ENCODE measurements around the gene SF3A2.

Gene SF3A2

GRCh38 chr19:2189880-2190279 lies 46.7 kb upstream of the SF3A2 start:
- Histone ChIP-seq H3K18ac (ENCODE audit: low read length) (no peak overlapping the region), H4K8ac (ENCODE audit: low read depth, low read length) (no peak overlapping the region), H3K4me1 (ENCODE audit: control insufficient read depth in 2 of 2, insufficient read depth in 1 of 2, low read depth in 1 of 2, low read length in 2 of 2) (peaks cover 0 to 12% of the 10 kb centered on the region in 2 donors), H2BK15ac (ENCODE audit: low read length) (no peak overlapping the region), H3K14ac (ENCODE audit: low read length) (peak overlapping the region; percentile 31), H3K9me3 (replicated peaks in 1 of 2; ENCODE audit: control insufficient read depth in 2 of 2, insufficient read depth in 1 of 2, low read depth in 1 of 2, low read length in 2 of 2) (peaks cover 0 to 5% of the 10 kb centered on the region in 2 donors), H3K23ac (ENCODE audit: low read depth, low read length, poor library complexity) (no peak overlapping the region), H2AK5ac (ENCODE audit: low read depth, low read length) (no peak overlapping the region), H2BK12ac (ENCODE audit: low read length) (no peak overlapping the region), H3K79me1 (ENCODE audit: low read depth, low read length) (peaks cover 18% of the 10 kb centered on the region), H3K27me3 (ENCODE audit: control insufficient read depth in 3 of 3, insufficient read depth in 3 of 3, low read depth in 1 of 3, low read length in 3 of 3) (no peaks in the 10 kb centered on the region), H3K27ac (replicated peaks; ENCODE audit: low read length) (no peak overlapping the region), H3K4me2 (ENCODE audit: insufficient read depth, low read length, poor library complexity, severe bottlenecking) (no peak overlapping the region), H3K9ac (ENCODE audit: low read depth, low read length, poor library complexity) (no peak overlapping the region), H2BK5ac (ENCODE audit: low read length) (no peak overlapping the region), H2BK120ac (ENCODE audit: low read depth, low read length) (no peak overlapping the region), H2AFZ (ENCODE audit: low read length) (no peak overlapping the region), H3K36me3 (replicated peaks in 1 of 2; ENCODE audit: control insufficient read depth in 2 of 2, insufficient read depth in 2 of 2, low read length in 2 of 2) (peaks cover 48 to 94% of the 10 kb centered on the region in 2 donors), H4K91ac (ENCODE audit: low read depth, low read length, poor library complexity) (no peak overlapping the region), H3K4ac (ENCODE audit: low read length) (no peak overlapping the region), H3K4me3 (ENCODE audit: low read length in 2 of 2) (no peak overlapping the region)
- no peak for DNase-seq (ENCODE audit: low spot score)
- no CpG with 5 or more reads among the region's 16 CpGs for WGBS, 2 donors (ENCODE audit: extremely low coverage in 2 of 2, insufficient read length in 2 of 2, insufficient replicate concordance in 1 of 2)

GRCh38 chr19:2190848-2191455 lies 45.7 kb upstream of the SF3A2 start:
- no peak overlapping the region for H3K4me2 ChIP-seq (ENCODE audit: insufficient read depth, low read length, poor library complexity, severe bottlenecking)
- H4K8ac ChIP-seq (ENCODE audit: low read depth, low read length) = no peak overlapping the region
- H3K23ac ChIP-seq (ENCODE audit: low read depth, low read length, poor library complexity) = no peak overlapping the region
- no peak overlapping the region for H2BK15ac ChIP-seq (ENCODE audit: low read length)
- H3K4ac ChIP-seq (ENCODE audit: low read length) = no peak overlapping the region
- no peak overlapping the region for H2BK120ac ChIP-seq (ENCODE audit: low read depth, low read length)
- H3K36me3 ChIP-seq (replicated peaks in 1 of 2; ENCODE audit: control insufficient read depth in 2 of 2, insufficient read depth in 2 of 2, low read length in 2 of 2) = peaks cover 57 to 94% of the 10 kb centered on the region in 2 donors
- no peaks in the 10 kb centered on the region for H3K27me3 ChIP-seq (ENCODE audit: control insufficient read depth in 3 of 3, insufficient read depth in 3 of 3, low read depth in 1 of 3, low read length in 3 of 3)
- H3K4me3 ChIP-seq (ENCODE audit: low read length in 2 of 2) = no peak overlapping the region
- peaks cover 0 to 10% of the 10 kb centered on the region in 2 donors for H3K4me1 ChIP-seq (ENCODE audit: control insufficient read depth in 2 of 2, insufficient read depth in 1 of 2, low read depth in 1 of 2, low read length in 2 of 2)
- DNase-seq (ENCODE audit: low spot score) = no peak
- H3K27ac ChIP-seq (replicated peaks; ENCODE audit: low read length) = no peak overlapping the region
- peak overlapping the region; percentile 35 for H2BK5ac ChIP-seq (ENCODE audit: low read length)
- no CpG with 5 or more reads among the region's 37 CpGs for WGBS, 2 donors (ENCODE audit: extremely low coverage in 2 of 2, insufficient read length in 2 of 2, insufficient replicate concordance in 1 of 2)
- H4K91ac ChIP-seq (ENCODE audit: low read depth, low read length, poor library complexity) = no peak overlapping the region
- H3K9ac ChIP-seq (ENCODE audit: low read depth, low read length, poor library complexity) = no peak overlapping the region
- H3K18ac ChIP-seq (ENCODE audit: low read length) = peak overlapping the region; percentile 11
- no peak overlapping the region for H2AK5ac ChIP-seq (ENCODE audit: low read depth, low read length)
- no peak overlapping the region for H2BK12ac ChIP-seq (ENCODE audit: low read length)
- H3K14ac ChIP-seq (ENCODE audit: low read length) = no peak overlapping the region
- H3K9me3 ChIP-seq (replicated peaks in 1 of 2; ENCODE audit: control insufficient read depth in 2 of 2, insufficient read depth in 1 of 2, low read depth in 1 of 2, low read length in 2 of 2) = peaks cover 0 to 5% of the 10 kb centered on the region in 2 donors
- H2AFZ ChIP-seq (ENCODE audit: low read length) = no peak overlapping the region
- H3K79me1 ChIP-seq (ENCODE audit: low read depth, low read length) = peaks cover 21% of the 10 kb centered on the region

DNA sequence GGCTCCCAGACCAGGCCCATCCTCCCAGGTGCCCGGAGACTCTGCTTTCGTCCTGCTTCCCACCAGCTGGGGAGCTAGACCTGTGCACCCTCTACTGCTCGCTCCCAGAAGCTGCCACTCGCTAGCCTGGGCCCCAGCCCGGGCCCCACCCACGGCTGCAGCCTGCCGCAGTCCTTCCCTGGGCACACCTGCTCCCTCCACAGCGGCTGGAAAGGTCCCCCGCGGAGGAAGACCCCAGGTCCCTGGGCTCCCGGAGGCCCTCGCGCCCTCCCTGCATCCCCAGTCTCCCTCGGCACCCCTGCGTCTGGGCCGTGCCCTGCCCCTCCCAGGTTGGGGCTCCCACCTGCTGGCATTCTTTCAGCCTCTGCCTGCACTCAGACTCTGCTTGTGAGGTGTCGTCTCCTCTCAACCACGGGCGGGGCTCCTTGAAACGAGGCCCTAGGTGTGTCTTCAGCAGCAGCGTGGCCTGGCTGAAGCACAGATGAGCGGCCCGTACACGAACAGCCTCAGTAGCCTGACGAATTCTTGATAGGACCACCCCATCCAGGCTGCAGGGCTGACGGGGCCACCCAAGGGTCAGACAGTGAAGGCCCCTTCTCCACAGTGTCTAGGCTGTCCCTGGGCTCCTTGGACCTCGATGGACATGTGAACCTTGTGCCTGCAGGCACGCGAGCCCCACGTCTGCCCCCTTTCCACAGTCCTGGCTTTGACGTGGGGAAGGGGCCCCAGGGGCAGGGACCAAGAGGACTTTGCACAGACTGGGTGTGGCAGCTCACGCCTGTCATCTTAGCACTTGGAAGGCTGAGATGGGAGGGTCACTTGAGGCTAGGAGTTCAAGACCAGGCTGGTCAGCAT lies 44.9 kb upstream of the SF3A2 start:
- no peak overlapping the region for H3K18ac ChIP-seq (ENCODE audit: low read length)
- H3K4me3 ChIP-seq (ENCODE audit: low read length in 2 of 2) = no peak overlapping the region
- H2BK15ac ChIP-seq (ENCODE audit: low read length) = no peak overlapping the region
- peaks cover 0 to 2% of the 10 kb centered on the region in 2 donors for H3K4me1 ChIP-seq (ENCODE audit: control insufficient read depth in 2 of 2, insufficient read depth in 1 of 2, low read depth in 1 of 2, low read length in 2 of 2)
- H3K27me3 ChIP-seq (ENCODE audit: control insufficient read depth in 3 of 3, insufficient read depth in 3 of 3, low read depth in 1 of 3, low read length in 3 of 3) = no peaks in the 10 kb centered on the region
- peak overlapping the region; percentile 73 for H3K23ac ChIP-seq (ENCODE audit: low read depth, low read length, poor library complexity)
- H2AFZ ChIP-seq (ENCODE audit: low read length) = no peak overlapping the region
- peaks cover 58 to 94% of the 10 kb centered on the region in 2 donors for H3K36me3 ChIP-seq (replicated peaks in 1 of 2; ENCODE audit: control insufficient read depth in 2 of 2, insufficient read depth in 2 of 2, low read length in 2 of 2)
- H2BK12ac ChIP-seq (ENCODE audit: low read length) = no peak overlapping the region
- H3K14ac ChIP-seq (ENCODE audit: low read length) = no peak overlapping the region
- H2BK120ac ChIP-seq (ENCODE audit: low read depth, low read length) = no peak overlapping the region
- DNase-seq (ENCODE audit: low spot score) = no peak
- no peak overlapping the region for H3K9ac ChIP-seq (ENCODE audit: low read depth, low read length, poor library complexity)
- peaks cover 22% of the 10 kb centered on the region for H3K79me1 ChIP-seq (ENCODE audit: low read depth, low read length)
- H3K4ac ChIP-seq (ENCODE audit: low read length) = no peak overlapping the region
- H3K27ac ChIP-seq (replicated peaks; ENCODE audit: low read length) = no peak overlapping the region
- H3K9me3 ChIP-seq (replicated peaks in 1 of 2; ENCODE audit: control insufficient read depth in 2 of 2, insufficient read depth in 1 of 2, low read depth in 1 of 2, low read length in 2 of 2) = peaks cover 0 to 5% of the 10 kb centered on the region in 2 donors
- no peak overlapping the region for H2AK5ac ChIP-seq (ENCODE audit: low read depth, low read length)
- no peak overlapping the region for H3K4me2 ChIP-seq (ENCODE audit: insufficient read depth, low read length, poor library complexity, severe bottlenecking)
- H2BK5ac ChIP-seq (ENCODE audit: low read length) = peak overlapping the region; percentile 35
- no CpG with 5 or more reads among the region's 32 CpGs for WGBS, 2 donors (ENCODE audit: extremely low coverage in 2 of 2, insufficient read length in 2 of 2, insufficient replicate concordance in 1 of 2)
- no peak overlapping the region for H4K8ac ChIP-seq (ENCODE audit: low read depth, low read length)
- no peak overlapping the region for H4K91ac ChIP-seq (ENCODE audit: low read depth, low read length, poor library complexity)

DNA sequence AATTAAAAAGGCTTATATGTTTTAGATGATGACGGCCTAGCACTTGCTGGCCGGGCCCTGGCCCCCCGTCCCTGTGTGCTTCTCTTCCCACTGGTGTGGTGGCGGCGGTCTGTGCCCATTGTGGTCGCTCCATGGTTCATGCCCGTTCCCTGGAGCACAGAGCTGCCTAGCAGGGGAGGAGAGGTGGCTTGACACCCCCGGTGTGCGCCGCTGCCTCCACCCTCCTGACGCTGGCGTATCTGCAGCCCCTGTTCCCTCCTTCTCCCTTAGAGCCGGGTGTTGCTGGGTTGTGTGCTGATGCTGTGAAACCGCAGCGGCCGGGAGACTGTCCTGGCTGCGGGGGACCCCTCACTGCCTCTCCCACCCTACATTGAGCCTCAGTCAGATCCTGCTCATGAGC lies 43.8 kb upstream of the SF3A2 start:
- H2BK5ac ChIP-seq (ENCODE audit: low read length) = no peak overlapping the region
- H3K27me3 ChIP-seq (ENCODE audit: control insufficient read depth in 3 of 3, insufficient read depth in 3 of 3, low read depth in 1 of 3, low read length in 3 of 3) = no peaks in the 10 kb centered on the region
- no peak overlapping the region for H3K4me3 ChIP-seq (ENCODE audit: low read length in 2 of 2)
- no CpG with 5 or more reads among the region's 17 CpGs for WGBS, 2 donors (ENCODE audit: extremely low coverage in 2 of 2, insufficient read length in 2 of 2, insufficient replicate concordance in 1 of 2)
- H3K36me3 ChIP-seq (replicated peaks in 1 of 2; ENCODE audit: control insufficient read depth in 2 of 2, insufficient read depth in 2 of 2, low read length in 2 of 2) = peaks cover 51 to 95% of the 10 kb centered on the region in 2 donors
- H4K8ac ChIP-seq (ENCODE audit: low read depth, low read length) = no peak overlapping the region
- H2BK120ac ChIP-seq (ENCODE audit: low read depth, low read length) = no peak overlapping the region
- no peak for DNase-seq (ENCODE audit: low spot score)
- H2AFZ ChIP-seq (ENCODE audit: low read length) = no peak overlapping the region
- H2BK15ac ChIP-seq (ENCODE audit: low read length) = no peak overlapping the region
- H3K9ac ChIP-seq (ENCODE audit: low read depth, low read length, poor library complexity) = no peak overlapping the region
- H3K4ac ChIP-seq (ENCODE audit: low read length) = no peak overlapping the region
- peaks cover 0 to 2% of the 10 kb centered on the region in 2 donors for H3K9me3 ChIP-seq (replicated peaks in 1 of 2; ENCODE audit: control insufficient read depth in 2 of 2, insufficient read depth in 1 of 2, low read depth in 1 of 2, low read length in 2 of 2)
- H4K91ac ChIP-seq (ENCODE audit: low read depth, low read length, poor library complexity) = no peak overlapping the region
- no peak overlapping the region for H3K14ac ChIP-seq (ENCODE audit: low read length)
- peaks cover 25% of the 10 kb centered on the region for H3K79me1 ChIP-seq (ENCODE audit: low read depth, low read length)
- no peak overlapping the region for H3K18ac ChIP-seq (ENCODE audit: low read length)
- no peak overlapping the region for H3K23ac ChIP-seq (ENCODE audit: low read depth, low read length, poor library complexity)
- no peak overlapping the region for H3K4me2 ChIP-seq (ENCODE audit: insufficient read depth, low read length, poor library complexity, severe bottlenecking)
- H2BK12ac ChIP-seq (ENCODE audit: low read length) = no peak overlapping the region
- H3K4me1 ChIP-seq (ENCODE audit: control insufficient read depth in 2 of 2, insufficient read depth in 1 of 2, low read depth in 1 of 2, low read length in 2 of 2) = no peaks in the 10 kb centered on the region
- no peak overlapping the region for H2AK5ac ChIP-seq (ENCODE audit: low read depth, low read length)
- no peak overlapping the region for H3K27ac ChIP-seq (replicated peaks; ENCODE audit: low read length)
